Calu3 (cell line): ENCODE measurements around the gene SLC25A42. TPM values are rescaled to one million over a fixed set of nuclear protein-coding genes. Genes with fewer than 3 reads are reported as not detected.

ENCODE experiments used
- BruUV-seq: library from RNA; stranded (reverse); fragments of 400-500 nt; replicated peaks from 2 replicates; lab custom pipeline; 2021; lab: Mats Ljungman, UMichigan
- CTCF ChIA-PET: fragments of 300-600 bp; sonication (Branson Sonifier 250); formaldehyde crosslinking; loops from one replicate; lab custom pipeline; 2022; ENCODE audit warnings: antibody characterized with exemption; lab: Charles Lee
- DNase-seq: peaks from one replicate; pipeline ENCODE4 v3.0.0; 2022
- H3K27ac Mint-ChIP-seq: one replicate; pipeline ENCODE4 v1.8.0; 2022; ENCODE audit warnings: mixed read lengths; ENCODE audit not compliant: unreplicated experiment
- H3K27me3 Mint-ChIP-seq: one replicate; pipeline ENCODE4 v1.8.0; 2022; ENCODE audit warnings: mixed read lengths; ENCODE audit not compliant: unreplicated experiment
- H3K36me3 Mint-ChIP-seq: one replicate; pipeline ENCODE4 v1.8.0; 2022; ENCODE audit warnings: mild to moderate bottlenecking, moderate library complexity, mixed read lengths; ENCODE audit not compliant: insufficient read depth, unreplicated experiment
- H3K4me1 Mint-ChIP-seq: one replicate; pipeline ENCODE4 v1.8.0; 2022; ENCODE audit warnings: mild to moderate bottlenecking, low read depth, mixed read lengths; ENCODE audit not compliant: unreplicated experiment
- H3K4me3 Mint-ChIP-seq: one replicate; pipeline ENCODE4 v1.8.0; 2022; ENCODE audit warnings: mild to moderate bottlenecking, low read depth, moderate library complexity, mixed read lengths; ENCODE audit not compliant: unreplicated experiment
- H3K9me3 Mint-ChIP-seq: one replicate; pipeline ENCODE4 v1.8.0; 2022; ENCODE audit warnings: low read depth, mixed read lengths; ENCODE audit not compliant: unreplicated experiment
- intact Hi-C: fragments of 100-400 bp; cut with micrococcal nuclease; formaldehyde crosslinking; loops from one replicate; pipeline ENCODE4 v1.10.0; 2022; ENCODE audit not compliant: unreplicated experiment
- total RNA-seq: library from RNA; stranded (reverse); gene quantifications from 2 replicates; pipeline ENCODE4 v1.2.3, GENCODE V29; 2022
- TF ChIP-seq, protein P1 (sequence below): fragments of 200-600 bp; IDR thresholded peaks from one replicate; pipeline ENCODE4 v1.8.0; 2022; ENCODE audit warnings: antibody characterized with exemption; ENCODE audit not compliant: unreplicated experiment

The SLC25A42 gene
- total RNA-seq, 1 experiment from 2014 or later: 7.1 TPM

DNA sequence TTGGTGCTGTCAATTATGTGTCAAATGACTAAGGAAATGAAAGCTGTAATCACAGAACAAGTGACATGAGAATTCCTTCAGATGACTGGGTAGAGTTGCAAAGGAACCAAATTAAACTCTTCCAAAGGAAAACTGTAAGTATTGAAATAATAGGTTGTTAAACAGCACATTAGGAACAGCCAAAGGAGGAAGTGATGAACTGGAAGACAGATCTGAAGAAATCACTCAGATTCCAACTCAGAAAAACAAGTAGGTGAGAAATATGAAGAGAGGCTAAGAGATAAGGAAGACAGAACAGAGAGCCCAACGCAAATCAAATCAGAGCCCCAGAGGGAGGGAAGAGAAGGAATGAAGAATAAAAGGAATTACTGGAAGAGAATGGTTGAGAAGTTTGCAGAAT lies 59.1 kb downstream of the SLC25A42 start:
- no peaks in the 10 kb centered on the region for H3K9me3 Mint-ChIP-seq
- intact Hi-C loops: no loop called here
- no peak overlapping the region for H3K27ac Mint-ChIP-seq
- TF ChIP-seq, protein P1, sequence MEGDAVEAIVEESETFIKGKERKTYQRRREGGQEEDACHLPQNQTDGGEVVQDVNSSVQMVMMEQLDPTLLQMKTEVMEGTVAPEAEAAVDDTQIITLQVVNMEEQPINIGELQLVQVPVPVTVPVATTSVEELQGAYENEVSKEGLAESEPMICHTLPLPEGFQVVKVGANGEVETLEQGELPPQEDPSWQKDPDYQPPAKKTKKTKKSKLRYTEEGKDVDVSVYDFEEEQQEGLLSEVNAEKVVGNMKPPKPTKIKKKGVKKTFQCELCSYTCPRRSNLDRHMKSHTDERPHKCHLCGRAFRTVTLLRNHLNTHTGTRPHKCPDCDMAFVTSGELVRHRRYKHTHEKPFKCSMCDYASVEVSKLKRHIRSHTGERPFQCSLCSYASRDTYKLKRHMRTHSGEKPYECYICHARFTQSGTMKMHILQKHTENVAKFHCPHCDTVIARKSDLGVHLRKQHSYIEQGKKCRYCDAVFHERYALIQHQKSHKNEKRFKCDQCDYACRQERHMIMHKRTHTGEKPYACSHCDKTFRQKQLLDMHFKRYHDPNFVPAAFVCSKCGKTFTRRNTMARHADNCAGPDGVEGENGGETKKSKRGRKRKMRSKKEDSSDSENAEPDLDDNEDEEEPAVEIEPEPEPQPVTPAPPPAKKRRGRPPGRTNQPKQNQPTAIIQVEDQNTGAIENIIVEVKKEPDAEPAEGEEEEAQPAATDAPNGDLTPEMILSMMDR: no peak
- H3K4me1 Mint-ChIP-seq: no peaks in the 10 kb centered on the region
- peaks cover 6% of the 10 kb centered on the region for H3K36me3 Mint-ChIP-seq
- DNase-seq: no peak
- H3K4me3 Mint-ChIP-seq: no peak overlapping the region
- H3K27me3 Mint-ChIP-seq: no peaks in the 10 kb centered on the region
- BruUV-seq: no TSS peak
- CTCF ChIA-PET: no interaction called here

DNA sequence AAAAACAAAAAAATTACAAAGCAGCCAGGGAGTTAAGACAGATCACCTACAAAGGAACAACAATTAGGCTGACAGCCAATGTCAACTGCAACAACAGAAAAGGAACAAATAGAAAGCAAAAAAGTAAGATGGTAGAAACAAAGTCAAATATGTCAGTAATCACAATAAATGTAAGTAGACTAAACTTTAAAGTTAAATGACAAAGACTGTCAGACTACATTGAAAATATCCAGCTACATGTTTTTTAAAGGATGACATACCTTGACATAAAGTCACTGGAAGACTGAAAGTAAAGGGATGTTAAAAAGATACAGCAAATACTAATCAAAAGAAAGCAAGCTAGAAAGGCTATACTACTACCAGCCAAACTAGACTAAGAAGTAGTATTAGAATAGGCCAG lies 59.6 kb downstream of the SLC25A42 start:
- no peaks in the 10 kb centered on the region for H3K4me1 Mint-ChIP-seq
- H3K27ac Mint-ChIP-seq: no peak overlapping the region
- no peak overlapping the region for H3K4me3 Mint-ChIP-seq
- no peak for DNase-seq
- intact Hi-C loops: no loop called here
- peaks cover 6% of the 10 kb centered on the region for H3K36me3 Mint-ChIP-seq
- no TSS peak for BruUV-seq
- CTCF ChIA-PET: no interaction called here
- H3K9me3 Mint-ChIP-seq: no peaks in the 10 kb centered on the region
- no peaks in the 10 kb centered on the region for H3K27me3 Mint-ChIP-seq
- TF ChIP-seq, protein P1: no peak

DNA sequence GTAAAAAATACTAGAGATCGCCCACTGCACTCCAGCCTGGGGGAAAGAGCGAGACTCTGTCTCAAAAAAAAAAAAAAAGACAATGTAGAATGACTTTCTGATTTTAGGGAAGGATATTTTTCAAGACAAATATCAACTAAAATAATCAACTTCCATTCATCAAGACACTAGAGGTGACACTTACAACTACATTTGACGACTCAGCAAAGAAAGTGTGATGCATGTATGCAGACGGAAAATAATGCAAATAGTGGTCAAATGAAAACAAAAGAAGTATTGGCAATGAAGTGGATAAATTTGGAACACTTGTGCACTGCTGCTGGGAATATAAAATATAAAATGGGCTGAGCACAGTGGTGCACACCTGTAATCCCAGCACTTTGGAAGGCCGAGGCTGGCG lies 62.3 kb downstream of the SLC25A42 start:
- CTCF ChIA-PET: no interaction called here
- BruUV-seq: no TSS peak

DNA sequence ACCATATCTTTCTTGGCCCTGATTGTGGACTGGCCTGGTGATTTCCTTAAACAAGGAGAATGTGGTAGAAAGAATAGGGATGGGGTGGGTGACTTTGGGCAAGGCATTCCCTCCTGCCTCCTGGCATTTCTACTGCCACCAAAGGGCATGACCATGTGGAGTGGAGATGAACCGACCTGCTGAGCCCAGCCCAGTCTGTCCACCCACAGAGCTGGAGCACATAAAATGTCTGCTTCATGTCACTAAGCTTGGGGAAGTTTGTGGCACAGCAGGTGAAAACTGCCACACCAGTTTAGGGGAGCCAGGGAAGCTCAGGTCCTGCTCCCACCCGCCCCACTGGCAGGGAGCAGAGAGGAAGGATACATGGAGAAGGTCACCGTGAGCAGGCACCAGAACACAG lies 68.2 kb downstream of the SLC25A42 start:
- Mint-ChIP-seq H3K27me3 (no peaks in the 10 kb centered on the region), H3K36me3 (no peaks in the 10 kb centered on the region), H3K4me3 (no peak overlapping the region), H3K4me1 (peaks cover 2% of the 10 kb centered on the region), H3K27ac (no peak overlapping the region), H3K9me3 (no peaks in the 10 kb centered on the region)
- DNase-seq: no peak
- intact Hi-C loops: no loop called here
- CTCF ChIA-PET: no interaction called here
- TF ChIP-seq, protein P1: no peak
- BruUV-seq: no TSS peak

More for the DNA sequence above, 62.3 kb downstream of the SLC25A42 start:
- TF ChIP-seq, protein P1: no peak
- Mint-ChIP-seq H3K4me3 (no peak overlapping the region), H3K27me3 (no peaks in the 10 kb centered on the region), H3K9me3 (no peaks in the 10 kb centered on the region), H3K4me1 (no peaks in the 10 kb centered on the region), H3K27ac (no peak overlapping the region), H3K36me3 (no peaks in the 10 kb centered on the region)
- intact Hi-C loops: no loop called here
- DNase-seq: no peak
